ENCODE measurements around the gene SOWAHA. TPM values are rescaled to one million over a fixed set of nuclear protein-coding genes. Genes with fewer than 3 reads are reported as not detected.

Gene SOWAHA
- total and polyA plus RNA-seq, 2 donors (not counting 1 experiment from before 2014, with no cell fraction given) = 0.03 to 0.17 TPM

- DNase-seq (ENCODE audit: low read depth in 2 of 2) = no peak
- no peaks in the 10 kb centered on the region for H3K27me3 ChIP-seq (ENCODE audit: control insufficient read depth, insufficient read depth, low read length)
- no peaks in the 10 kb centered on the region for H3K36me3 ChIP-seq (ENCODE audit: control insufficient read depth, insufficient read depth, low read length)
- H4K20me1 ChIP-seq (ENCODE audit: control insufficient read depth, extremely low read depth, insufficient read depth, low read length) = no peaks in the 10 kb centered on the region
- no peak overlapping the region for H2AFZ ChIP-seq (ENCODE audit: low read length)
- H3K27ac ChIP-seq (ENCODE audit: insufficient read depth, low read length) = no peak overlapping the region
- no peak for TF ChIP-seq CTCF (conservative IDR thresholded peaks at IDR 0.05 in 1 of 2, IDR thresholded peaks at IDR 0.05 in 1 of 2; ENCODE audit: low read depth in 1 of 2, low read length in 2 of 2)
- no peak for TF ChIP-seq EZH2 (IDR thresholded peaks at IDR 0.05; ENCODE audit: low read length, missing control alignments)
- no peak overlapping the region for H3K9ac ChIP-seq (ENCODE audit: insufficient read depth, low read length)
- peaks cover 14% of the 10 kb centered on the region for H3K79me2 ChIP-seq (ENCODE audit: control insufficient read depth, insufficient read depth, low read length)
- peaks cover 15% of the 10 kb centered on the region for H3K4me1 ChIP-seq (ENCODE audit: control insufficient read depth, extremely low read depth, insufficient read depth, low read length)
- H3K4me2 ChIP-seq (ENCODE audit: extremely low read depth, insufficient read depth, low read length) = no peak overlapping the region
- H3K9me3 ChIP-seq (ENCODE audit: control insufficient read depth, insufficient read depth, low read depth, low read length) = no peaks in the 10 kb centered on the region
- H3K4me3 ChIP-seq (replicated peaks in 1 of 4; ENCODE audit: control extremely low read depth in 1 of 4, insufficient read depth in 1 of 4, low read depth in 3 of 4, low read length in 4 of 4) = no peak overlapping the region
These were observed 33.1 kb upstream of the SOWAHA start for GRCh38 chr5:132779961-132780360.

- H3K27me3 ChIP-seq (ENCODE audit: control insufficient read depth, insufficient read depth, low read length) = no peaks in the 10 kb centered on the region
- no peak overlapping the region for H3K4me2 ChIP-seq (ENCODE audit: extremely low read depth, insufficient read depth, low read length)
- H3K79me2 ChIP-seq (ENCODE audit: control insufficient read depth, insufficient read depth, low read length) = peaks cover 8% of the 10 kb centered on the region
- no peaks in the 10 kb centered on the region for H4K20me1 ChIP-seq (ENCODE audit: control insufficient read depth, extremely low read depth, insufficient read depth, low read length)
- H3K9ac ChIP-seq (ENCODE audit: insufficient read depth, low read length) = no peak overlapping the region
- TF ChIP-seq CTCF (conservative IDR thresholded peaks at IDR 0.05 in 1 of 2, IDR thresholded peaks at IDR 0.05 in 1 of 2; ENCODE audit: low read depth in 1 of 2, low read length in 2 of 2) = no peak
- no peak for TF ChIP-seq EZH2 (IDR thresholded peaks at IDR 0.05; ENCODE audit: low read length, missing control alignments)
- H3K36me3 ChIP-seq (ENCODE audit: control insufficient read depth, insufficient read depth, low read length) = no peaks in the 10 kb centered on the region
- H3K4me3 ChIP-seq (replicated peaks in 1 of 4; ENCODE audit: control extremely low read depth in 1 of 4, insufficient read depth in 1 of 4, low read depth in 3 of 4, low read length in 4 of 4) = no peak overlapping the region
- no peak overlapping the region for H3K27ac ChIP-seq (ENCODE audit: insufficient read depth, low read length)
- DNase-seq (ENCODE audit: low read depth in 2 of 2) = no peak
- H3K9me3 ChIP-seq (ENCODE audit: control insufficient read depth, insufficient read depth, low read depth, low read length) = no peaks in the 10 kb centered on the region
- H2AFZ ChIP-seq (ENCODE audit: low read length) = no peak overlapping the region
- peaks cover 11% of the 10 kb centered on the region for H3K4me1 ChIP-seq (ENCODE audit: control insufficient read depth, extremely low read depth, insufficient read depth, low read length)
These were observed 32.5 kb upstream of the SOWAHA start for GRCh38 chr5:132780577-132780976.

GRCh38 chr5:132781029-132781428 lies 32.1 kb upstream of the SOWAHA start:
- TF ChIP-seq EZH2 (IDR thresholded peaks at IDR 0.05; ENCODE audit: low read length, missing control alignments) = no peak
- no peak for TF ChIP-seq CTCF (conservative IDR thresholded peaks at IDR 0.05 in 1 of 2, IDR thresholded peaks at IDR 0.05 in 1 of 2; ENCODE audit: low read depth in 1 of 2, low read length in 2 of 2)
- H3K4me1 ChIP-seq (ENCODE audit: control insufficient read depth, extremely low read depth, insufficient read depth, low read length) = peaks cover 10% of the 10 kb centered on the region
- H3K79me2 ChIP-seq (ENCODE audit: control insufficient read depth, insufficient read depth, low read length) = peaks cover 5% of the 10 kb centered on the region

More at GRCh38 chr5:132781029-132781428, 32.1 kb upstream of the SOWAHA start:
- Histone ChIP-seq H3K27me3 (ENCODE audit: control insufficient read depth, insufficient read depth, low read length) (no peaks in the 10 kb centered on the region), H3K9me3 (ENCODE audit: control insufficient read depth, insufficient read depth, low read depth, low read length) (no peaks in the 10 kb centered on the region), H4K20me1 (ENCODE audit: control insufficient read depth, extremely low read depth, insufficient read depth, low read length) (no peaks in the 10 kb centered on the region), H3K27ac (ENCODE audit: insufficient read depth, low read length) (no peak overlapping the region), H3K9ac (ENCODE audit: insufficient read depth, low read length) (no peak overlapping the region), H3K4me3 (replicated peaks in 1 of 4; ENCODE audit: control extremely low read depth in 1 of 4, insufficient read depth in 1 of 4, low read depth in 3 of 4, low read length in 4 of 4) (no peak overlapping the region), H3K36me3 (ENCODE audit: control insufficient read depth, insufficient read depth, low read length) (no peaks in the 10 kb centered on the region), H2AFZ (ENCODE audit: low read length) (no peak overlapping the region), H3K4me2 (ENCODE audit: extremely low read depth, insufficient read depth, low read length) (no peak overlapping the region)
- no peak for DNase-seq (ENCODE audit: low read depth in 2 of 2)

Data from fibroblast of lung (primary cell).